H1 (cell line): ENCODE measurements around the gene MIDN. TPM values are rescaled to one million over a fixed set of nuclear protein-coding genes. Genes with fewer than 3 reads are reported as not detected.

Experiments
- CTCF ChIA-PET: fragments of 300-600 bp; sonication (Branson Sonifier 250); formaldehyde crosslinking; loops from one replicate; lab custom pipeline; 2021; ENCODE audit not compliant: partially characterized antibody; lab: Charles Lee
- POLR2A ChIA-PET: fragments of 300-600 bp; sonication (Branson Sonifier 250); formaldehyde crosslinking; loops from one replicate; lab custom pipeline; 2021; ENCODE audit warnings: inconsistent platforms; ENCODE audit not compliant: partially characterized antibody; lab: Charles Lee
- DNase-seq, 2 experiments: peaks; one replicate each; pipeline versions ENCODE4 v3.0.0 to v3.0.0-alpha.2; 2010 to 2022; ENCODE audit warnings: low spot score in 2 of 2, low read depth in 1 of 2, mixed read lengths in 1 of 2
- FAIRE-seq: peaks from 2 replicates; lab custom pipeline; 2011; peaks lifted over from hg19 to GRCh38; lab: Jason Lieb, UNC
- H2AFZ ChIP-seq: 2 replicates; pipeline ENCODE4 v1.8.1; 2012; ENCODE audit warnings: low read length, inconsistent platforms
- H2AK5ac ChIP-seq: 2 replicates; pipeline ENCODE4 v1.6.1; 2013; ENCODE audit warnings: low read depth, low read length
- H2BK120ac ChIP-seq: replicated peaks from 2 replicates; pipeline ENCODE3; 2013; ENCODE audit warnings: low read depth, low read length, inconsistent platforms
- H2BK12ac ChIP-seq: 2 replicates; pipeline ENCODE4 v1.6.1; 2013; ENCODE audit warnings: low read depth, low read length
- H2BK15ac ChIP-seq: 2 replicates; pipeline ENCODE4 v1.6.1; 2013; ENCODE audit warnings: low read length
- H2BK20ac ChIP-seq: 2 replicates; pipeline ENCODE4 v1.6.1; 2013; ENCODE audit warnings: low read length
- H2BK5ac ChIP-seq: 2 replicates; pipeline ENCODE4 v1.6.1; 2013; ENCODE audit warnings: low read depth, low read length
- H3K14ac ChIP-seq: 2 replicates; pipeline ENCODE4 v1.6.1; 2013; ENCODE audit warnings: inconsistent platforms; ENCODE audit not compliant: insufficient read length
- H3K18ac ChIP-seq: 2 replicates; pipeline ENCODE4 v1.6.1; 2013; ENCODE audit warnings: low read length; ENCODE audit errors: extremely low read depth
- H3K23ac ChIP-seq: 2 replicates; pipeline ENCODE4 v1.6.1; 2013; ENCODE audit warnings: inconsistent platforms; ENCODE audit not compliant: insufficient read length
- H3K23me2 ChIP-seq: 2 replicates; pipeline ENCODE4 v1.6.1; 2013; ENCODE audit warnings: low read depth, low read length
- H3K27ac ChIP-seq: 2 replicates; pipeline ENCODE4 v1.6.1; 2011; ENCODE audit warnings: low read depth, low read length, inconsistent platforms
- H3K27me3 ChIP-seq, 4 experiments: replicated peaks in 1 of 4; 1 replicate in 1 of 4; 2 replicates in 3 of 4; pipeline versions ENCODE4 v1.6.1 to v1.8.1; 2011 to 2013; ENCODE audit warnings: low read length in 3 of 4, mild to moderate bottlenecking in 3 of 4, inconsistent platforms in 2 of 4, mixed read lengths in 2 of 4, moderate library complexity in 1 of 4; ENCODE audit not compliant: control insufficient read depth in 3 of 4, insufficient read depth in 3 of 4; ENCODE audit errors: extremely low read depth in 1 of 4
- H3K36me3 ChIP-seq, 4 experiments: 2 replicates each; pipeline versions ENCODE4 v1.6.1 to v1.8.1; 2011 to 2013; ENCODE audit warnings: mild to moderate bottlenecking in 4 of 4, low read length in 3 of 4, moderate library complexity in 2 of 4, control low read depth in 1 of 4, inconsistent platforms in 1 of 4; ENCODE audit not compliant: insufficient read depth in 4 of 4, control insufficient read depth in 2 of 4
- H3K4ac ChIP-seq: replicated peaks from 2 replicates; pipeline ENCODE3; 2013; ENCODE audit warnings: low read length, low read depth, mixed read lengths, inconsistent platforms; ENCODE audit not compliant: insufficient read length
- H3K4me1 ChIP-seq, 4 experiments: replicated peaks in 1 of 4; 1 replicate in 1 of 4; 2 replicates in 3 of 4; pipeline versions ENCODE4 v1.6.1 to v1.8.1; 2011 to 2013; ENCODE audit warnings: low read length in 3 of 4, inconsistent platforms in 2 of 4, mixed read lengths in 1 of 4; ENCODE audit not compliant: insufficient read depth in 4 of 4, control insufficient read depth in 3 of 4
- H3K4me2 ChIP-seq, 2 experiments: 2 replicates each; pipeline versions ENCODE4 v1.6.1 to v1.8.1; 2011 to 2013; ENCODE audit warnings: low read depth in 2 of 2, low read length in 2 of 2, control low read depth in 1 of 2, inconsistent platforms in 1 of 2, mild to moderate bottlenecking in 1 of 2; ENCODE audit not compliant: insufficient read depth in 1 of 2
- H3K4me3 ChIP-seq, 4 experiments: fragments of 200-600, 300-600 bp in 1 of 4; sonication (generic), shearing (Covaris generic), sonication (Bioruptor Twin) in 1 of 4; 2 replicates each; pipeline versions ENCODE4 v1.5.1 to v1.8.1; 2011 to 2016; ENCODE audit warnings: low read length in 4 of 4, low read depth in 3 of 4, control low read depth in 2 of 4, inconsistent platforms in 2 of 4, mild to moderate bottlenecking in 2 of 4, mixed read lengths in 1 of 4, moderate library complexity in 1 of 4; ENCODE audit not compliant: insufficient read depth in 2 of 4; ENCODE audit errors: extremely low read depth in 1 of 4
- H3K56ac ChIP-seq: replicated peaks from 2 replicates; pipeline ENCODE3; 2013; ENCODE audit warnings: low read depth, mild to moderate bottlenecking, mixed read lengths, low read length, inconsistent platforms; ENCODE audit not compliant: insufficient read length
- H3K79me1 ChIP-seq: 2 replicates; pipeline ENCODE4 v1.6.1; 2013; ENCODE audit warnings: low read depth, low read length, control low read depth
- H3K79me2 ChIP-seq, 2 experiments: 2 replicates each; pipeline versions ENCODE4 v1.6.1 to v1.8.1; 2012 to 2013; ENCODE audit warnings: low read length in 2 of 2, mild to moderate bottlenecking in 2 of 2, inconsistent platforms in 1 of 2; ENCODE audit not compliant: insufficient read depth in 2 of 2, control insufficient read depth in 1 of 2
- H3K9ac ChIP-seq, 4 experiments: replicated peaks in 1 of 4; 1 replicate in 1 of 4; 2 replicates in 3 of 4; pipeline versions ENCODE4 v1.6.1 to v1.8.1; 2011 to 2013; ENCODE audit warnings: low read depth in 3 of 4, low read length in 3 of 4, control low read depth in 2 of 4, mild to moderate bottlenecking in 2 of 4, moderate library complexity in 2 of 4, inconsistent platforms in 1 of 4; ENCODE audit errors: extremely low read depth in 1 of 4
- H3K9me3 ChIP-seq, 2 experiments: 2 replicates each; pipeline versions ENCODE4 v1.6.1 to v1.8.1; 2012 to 2013; ENCODE audit warnings: mild to moderate bottlenecking in 2 of 2, moderate library complexity in 2 of 2, control low read depth in 1 of 2, inconsistent platforms in 1 of 2, low read depth in 1 of 2, low read length in 1 of 2, mixed read lengths in 1 of 2; ENCODE audit not compliant: insufficient read depth in 2 of 2
- H4K20me1 ChIP-seq, 2 experiments: replicated peaks in 1 of 2; 2 replicates each; pipeline versions ENCODE3 to v1.8.1; 2011 to 2013; ENCODE audit warnings: inconsistent platforms in 2 of 2, low read length in 2 of 2, mild to moderate bottlenecking in 1 of 2; ENCODE audit not compliant: insufficient read depth in 2 of 2, control insufficient read depth in 1 of 2
- H4K5ac ChIP-seq: 2 replicates; pipeline ENCODE4 v1.6.1; 2013; ENCODE audit warnings: low read length, low read depth, mixed read lengths, inconsistent platforms; ENCODE audit not compliant: insufficient read length
- H4K8ac ChIP-seq: 2 replicates; pipeline ENCODE4 v1.8.0; 2013; ENCODE audit warnings: mild to moderate bottlenecking, moderate library complexity, low read length, inconsistent platforms; ENCODE audit not compliant: insufficient read depth; ENCODE audit errors: extremely low read depth
- H4K91ac ChIP-seq: replicated peaks from 2 replicates; pipeline ENCODE3; 2013; ENCODE audit warnings: low read length, mixed read lengths, inconsistent platforms; ENCODE audit not compliant: insufficient read length
- CHD2 ChIP-seq: IDR thresholded peaks from 2 replicates; pipeline ENCODE4 v1.6.1; 2012; ENCODE audit warnings: low read length, improper control_type of control experiment
- EZH2 ChIP-seq: fragments of 200-600 bp; sonication (generic); IDR thresholded peaks from 2 replicates; pipeline ENCODE4 v1.7.1; 2012; ENCODE audit warnings: low read depth, mild to moderate bottlenecking, moderate library complexity, low read length, inconsistent platforms; ENCODE audit not compliant: severe bottlenecking
- JUND ChIP-seq: IDR thresholded peaks from 2 replicates; pipeline ENCODE4 v1.6.1; 2011; ENCODE audit warnings: mild to moderate bottlenecking, improper control_type of control experiment, low read length
- KDM4A ChIP-seq: IDR thresholded peaks from one replicate; pipeline ENCODE4 v1.7.1; 2012; ENCODE audit warnings: low read depth, mild to moderate bottlenecking, moderate library complexity, low read length, inconsistent platforms; ENCODE audit not compliant: severe bottlenecking
- MAFK ChIP-seq: IDR thresholded peaks from 2 replicates; pipeline ENCODE4 v1.6.1; 2012; ENCODE audit warnings: low read depth, mild to moderate bottlenecking, improper control_type of control experiment, low read length
- POLR2AphosphoS5 ChIP-seq: IDR thresholded peaks from 2 replicates; pipeline ENCODE4 v1.6.1; 2011; ENCODE audit warnings: low read depth, low read length
- POU5F1 ChIP-seq: IDR thresholded peaks from 2 replicates; pipeline ENCODE4 v1.6.1; 2011; ENCODE audit warnings: low read depth, mild to moderate bottlenecking, low read length, moderate library complexity
- SIRT6 ChIP-seq: IDR thresholded peaks from one replicate; pipeline ENCODE4 v1.7.1; 2012; ENCODE audit warnings: low read length, inconsistent platforms
- WGBS, 2 experiments: shearing (Covaris generic) in 1 of 2; methylation state at CpG; one replicate each; pipeline versions ENCODE4 v1.1.6 to v1.1.7; 2013 to 2015; ENCODE audit warnings: low lambda C conversion rate in 2 of 2, mixed read lengths in 2 of 2, inconsistent platforms in 1 of 2, low coverage in 1 of 2, missing lambda C conversion rate in 1 of 2; ENCODE audit not compliant: insufficient replicate concordance in 2 of 2, insufficient coverage in 1 of 2, insufficient read length in 1 of 2; ENCODE audit errors: extremely low coverage in 1 of 2, missing lambda C conversion rate in 1 of 2; 5-methylcytosine and 5-hydroxymethylcytosine counted together
- polyA plus RNA-seq, 7 experiments: library from polyadenylated mRNA; depleted of rRNA in 3 of 7; stranded (reverse) in 5 of 7; unstranded in 2 of 7; fragments of >200 nt in 5 of 7; fragments of 200-250 nt in 2 of 7; gene quantifications; 1 replicate in 5 of 7; 2 replicates in 1 of 7; 4 replicates in 1 of 7; pipeline versions ENCODE4 v1.2.1 to v1.2.3, GENCODE V29; 2011 to 2013; ENCODE audit warnings: missing spikeins in 2 of 7, mixed read lengths in 2 of 7
- total RNA-seq: library from RNA; stranded (reverse); fragmentation: NEBNext Ultra II Directional; extraction: Animal tissue kit (Norgen Biotek cat#: 25700); gene quantifications from 2 replicates; pipeline ENCODE4 v1.2.1, GENCODE V29; 2021
- TF ChIP-seq, protein P1 (sequence below): IDR thresholded peaks from 2 replicates; pipeline ENCODE4 v1.6.1; 2011; ENCODE audit warnings: low read depth, mild to moderate bottlenecking, low read length; ENCODE audit not compliant: insufficient read depth

The MIDN gene
- total and polyA plus RNA-seq, 2 of the 8 experiments (the other 6 are each of a cell fraction or from before 2014, with no cell fraction given) = 39.8 to 159 TPM

- H3K23ac ChIP-seq = no peak overlapping the region
- H4K20me1 ChIP-seq = peaks cover 5 to 20% of the 10 kb centered on the region in 2 experiments
- peaks cover 0 to 18% of the 10 kb centered on the region in 2 experiments; a peak in 1 of 4 replicates for H3K79me2 ChIP-seq
- H3K18ac ChIP-seq = no peak overlapping the region
- peaks cover 0 to 18% (median 14%) of the 10 kb centered on the region in 4 experiments; a peak in 5 of 7 replicates for H3K4me1 ChIP-seq
- 82% methylated on average over 10 of the region's 10 CpGs; no CpG with 5 or more reads in 1 of the 2 experiments for WGBS, 2 experiments
- ChIA-PET CTCF (interaction anchor here (1.2 kb wide), 2 partner anchors 95 to 106 kb away, joined by 4 read pairs; no protein-coding TSS in a partner anchor), POLR2A (interaction anchor here (0.6 to 11.4 kb wide), 3 partner anchors 16 to 104 kb away, joined by 3 to 331 read pairs (median 5); partner anchors contain the start of gene CIRBP)
- no peak overlapping the region for H2BK15ac ChIP-seq
- H3K4me3 ChIP-seq = peak overlapping the region; percentile 77 to 82 (median 78); a peak in 6 of 8 replicates
- DNase-seq (no peak), FAIRE-seq (no peak)
- H3K56ac ChIP-seq = no peak overlapping the region
- peaks cover 10% of the 10 kb centered on the region; the same call in 1 of the 2 replicates for H3K23me2 ChIP-seq
- 0 out of 2 replicates have a peak overlapping the region, but pooled peaks have one; percentile 87 for H2BK5ac ChIP-seq
- no peak overlapping the region for H2BK120ac ChIP-seq
- H2AFZ ChIP-seq = no peak overlapping the region
- TF ChIP-seq CHD2 = no peak
- TF ChIP-seq KDM4A = no peak
- no peak for TF ChIP-seq MAFK
- TF ChIP-seq POLR2AphosphoS5 = 0 out of 2 replicates have a peak, but pooled peaks have one; percentile 20
- TF ChIP-seq POU5F1 = no peak
- TF ChIP-seq SIRT6 = no peak
- TF ChIP-seq, protein P1, sequence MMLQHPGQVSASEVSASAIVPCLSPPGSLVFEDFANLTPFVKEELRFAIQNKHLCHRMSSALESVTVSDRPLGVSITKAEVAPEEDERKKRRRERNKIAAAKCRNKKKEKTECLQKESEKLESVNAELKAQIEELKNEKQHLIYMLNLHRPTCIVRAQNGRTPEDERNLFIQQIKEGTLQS = no peak
- no peak for TF ChIP-seq EZH2
- no peak for TF ChIP-seq JUND
- peak overlapping the region; percentile 12 for H4K5ac ChIP-seq
- H3K4ac ChIP-seq = no peak overlapping the region
- H3K27ac ChIP-seq = no peak overlapping the region
- H2BK20ac ChIP-seq = no peak overlapping the region
- no peaks in the 10 kb centered on the region for H3K9me3 ChIP-seq
- H3K14ac ChIP-seq = no peak overlapping the region
- H3K4me2 ChIP-seq = peak overlapping the region; percentile 80 to 90
- peak overlapping the region; percentile 67; the same call in 1 of the 2 replicates for H2AK5ac ChIP-seq
- H2BK12ac ChIP-seq = peak overlapping the region; percentile 39; the same call in 1 of the 2 replicates
- peaks cover 21 to 38% (median 31%) of the 10 kb centered on the region in 4 experiments for H3K36me3 ChIP-seq
- no peaks in the 10 kb centered on the region for H3K27me3 ChIP-seq
- no peak overlapping the region; a peak in 1 of 7 replicates for H3K9ac ChIP-seq
- no peak overlapping the region for H4K91ac ChIP-seq
- peak overlapping the region; percentile 70 for H4K8ac ChIP-seq
- H3K79me1 ChIP-seq = peaks cover 18% of the 10 kb centered on the region
These were observed 28.2 kb downstream of the MIDN start for GRCh38 chr19:1276628-1277022.
